Upper lobe of left lung (tissue), 6 donors: ENCODE measurements around the gene AGAP3. TPM values are rescaled to one million over a fixed set of nuclear protein-coding genes. Genes with fewer than 3 reads are reported as not detected.

Experiments
- ATAC-seq, 2 donors: fragments of 200-7000 bp; cut with Tn5 transposase; one replicate each; pipeline ENCODE4 v1.9.1; 2022; ENCODE audit warnings: mild to moderate bottlenecking in 2 of 2, moderate library complexity in 2 of 2; ENCODE audit not compliant: low FRiP score in 2 of 2
- DNase-seq, 2 donors: peaks; one replicate each; pipeline ENCODE4 v3.0.0-alpha.2; 2019 to 2020
- H3K27ac ChIP-seq, 4 donors: fragments of 200-600 bp; sonication (generic); one replicate each; pipeline ENCODE4 v1.5.1; 2016 to 2019
- H3K27me3 ChIP-seq, 4 donors: fragments of 200-600 bp; sonication (generic); one replicate each; pipeline ENCODE4 v1.5.1; 2017 to 2019
- H3K36me3 ChIP-seq, 4 donors: fragments of 200-600 bp; sonication (generic); one replicate each; pipeline ENCODE4 v1.5.1; 2016 to 2019
- H3K4me1 ChIP-seq, 4 donors: fragments of 200-600 bp; sonication (generic); one replicate each; pipeline ENCODE4 v1.5.1; 2018 to 2019
- H3K4me3 ChIP-seq, 4 donors: fragments of 200-600 bp; sonication (generic); one replicate each; pipeline ENCODE4 v1.5.1; 2017 to 2019; ENCODE audit warnings: mild to moderate bottlenecking in 2 of 4, moderate library complexity in 1 of 4
- H3K9me3 ChIP-seq, 4 donors: fragments of 200-600 bp; sonication (generic); one replicate each; pipeline ENCODE4 v1.5.1; 2018 to 2019
- EP300 ChIP-seq, 4 donors: sonication (generic); formaldehyde crosslinking; IDR thresholded peaks; one replicate each; pipeline ENCODE4 v1.5.1; 2017; ENCODE audit warnings: antibody characterized with exemption in 4 of 4, control low read depth in 2 of 4
- POLR2A ChIP-seq, 4 donors: fragments of 450-650 bp; IDR thresholded peaks; one replicate each; pipeline ENCODE4 v1.5.1; 2016 to 2017; ENCODE audit warnings: antibody characterized with exemption in 4 of 4, mild to moderate bottlenecking in 2 of 4
- POLR2AphosphoS5 ChIP-seq, 2 donors: sonication (generic); formaldehyde crosslinking; IDR thresholded peaks; one replicate each; pipeline ENCODE4 v1.5.1; 2017; ENCODE audit warnings: antibody characterized with exemption in 2 of 2
- WGBS, 2 donors: methylation state at CpG; one replicate each; pipeline ENCODE4 v1.1.5; 2017 to 2018; 5-methylcytosine and 5-hydroxymethylcytosine counted together
- total RNA-seq, 6 donors: library from RNA; depleted of rRNA in 4 of 6; stranded (reverse); fragments of >200 nt in 4 of 6; gene quantifications; one replicate each; pipeline versions ENCODE4 v1.1.0 to v1.2.1, GENCODE V29; 2016 to 2021
- TF ChIP-seq, protein P1 (sequence below), 6 experiments: fragments of 450-650 bp in 4 of 6; fragments of 200-600 bp in 2 of 6; sonication (generic) in 2 of 6; IDR thresholded peaks; one replicate each; pipeline ENCODE4 v1.5.1; 2016 to 2019; ENCODE audit warnings: antibody characterized with exemption in 6 of 6
- donor health status: DM: no; HTN: no; CAD: no; lungs with moderate emphysema.
- donor health status: DM: no; HTN: yes; CAD: no; lungs with severe emphysema.

The AGAP3 gene
- total RNA-seq, 6 donors from 2014 or later, result 122 to 350 (median 182) TPM

DNA sequence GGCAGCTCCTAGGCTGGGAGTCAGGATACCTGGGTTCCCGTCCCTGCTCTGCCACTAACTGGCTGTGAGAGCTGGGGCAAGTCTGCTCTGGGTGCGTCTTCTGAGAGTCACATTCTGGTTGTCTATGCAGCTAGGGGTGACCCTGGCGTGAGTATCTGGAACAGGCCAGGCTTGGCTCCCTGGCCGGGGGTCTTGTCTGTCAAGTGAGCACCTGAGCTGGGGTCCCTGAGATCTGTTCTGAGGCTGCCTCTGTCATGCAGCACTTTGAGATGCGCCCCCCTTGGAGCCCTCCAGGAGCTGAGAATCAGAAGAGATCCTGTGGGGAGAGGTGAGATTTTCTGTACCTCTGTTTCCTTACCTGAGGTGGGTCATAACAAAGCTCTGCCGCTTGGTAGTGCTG is 7.5 kb downstream of the AGAP3 start:
- Histone ChIP-seq H3K27me3 (no peaks in the 10 kb centered on the region), H3K4me3 (no peak overlapping the region), H3K4me1 (peaks cover 36 to 65% (median 52%) of the 10 kb centered on the region in 4 donors), H3K9me3 (no peaks in the 10 kb centered on the region), H3K27ac (no peak overlapping the region), H3K36me3 (peaks cover 0 to 20% (median 2%) of the 10 kb centered on the region in 4 donors)
- WGBS, 2 donors, result 89 to 100% methylated on average over 1 to 6 of the region's 6 CpGs
- TF ChIP-seq, protein P1, sequence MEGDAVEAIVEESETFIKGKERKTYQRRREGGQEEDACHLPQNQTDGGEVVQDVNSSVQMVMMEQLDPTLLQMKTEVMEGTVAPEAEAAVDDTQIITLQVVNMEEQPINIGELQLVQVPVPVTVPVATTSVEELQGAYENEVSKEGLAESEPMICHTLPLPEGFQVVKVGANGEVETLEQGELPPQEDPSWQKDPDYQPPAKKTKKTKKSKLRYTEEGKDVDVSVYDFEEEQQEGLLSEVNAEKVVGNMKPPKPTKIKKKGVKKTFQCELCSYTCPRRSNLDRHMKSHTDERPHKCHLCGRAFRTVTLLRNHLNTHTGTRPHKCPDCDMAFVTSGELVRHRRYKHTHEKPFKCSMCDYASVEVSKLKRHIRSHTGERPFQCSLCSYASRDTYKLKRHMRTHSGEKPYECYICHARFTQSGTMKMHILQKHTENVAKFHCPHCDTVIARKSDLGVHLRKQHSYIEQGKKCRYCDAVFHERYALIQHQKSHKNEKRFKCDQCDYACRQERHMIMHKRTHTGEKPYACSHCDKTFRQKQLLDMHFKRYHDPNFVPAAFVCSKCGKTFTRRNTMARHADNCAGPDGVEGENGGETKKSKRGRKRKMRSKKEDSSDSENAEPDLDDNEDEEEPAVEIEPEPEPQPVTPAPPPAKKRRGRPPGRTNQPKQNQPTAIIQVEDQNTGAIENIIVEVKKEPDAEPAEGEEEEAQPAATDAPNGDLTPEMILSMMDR (IDR thresholded peaks at IDR 0.05), result no peak
- no peak for TF ChIP-seq POLR2AphosphoS5 (IDR thresholded peaks at IDR 0.05)
- TF ChIP-seq POLR2A (IDR thresholded peaks at IDR 0.05), result no peak
- TF ChIP-seq EP300 (IDR thresholded peaks at IDR 0.05), result no peak
- no peak for ATAC-seq
- DNase-seq, result no peak

DNA sequence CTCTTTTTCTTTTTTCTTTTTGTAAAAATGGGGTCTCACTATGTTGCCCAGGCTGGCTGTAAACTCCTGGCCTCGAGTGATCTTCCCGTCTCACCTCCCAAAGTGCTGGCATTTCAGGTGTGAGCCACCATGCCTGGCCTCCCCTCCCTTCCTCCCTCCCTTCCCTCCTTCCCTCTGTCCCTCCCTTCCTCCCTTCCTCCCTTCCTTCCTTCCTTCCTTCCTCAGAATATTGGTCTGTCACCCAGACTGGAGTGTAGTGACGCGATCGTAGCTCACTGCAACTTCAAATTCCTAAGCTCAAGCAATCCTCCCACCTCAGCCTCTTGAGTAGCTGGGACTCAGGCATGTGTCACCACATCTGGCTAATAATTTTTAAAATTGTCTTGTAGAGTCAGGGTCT is 8.4 kb downstream of the AGAP3 start:
- peaks cover 32 to 61% (median 45%) of the 10 kb centered on the region in 4 donors for H3K4me1 ChIP-seq
- H3K27me3 ChIP-seq, result no peaks in the 10 kb centered on the region
- peak overlapping the region in 1 of 4 donors; percentile 44 for H3K27ac ChIP-seq
- no peaks in the 10 kb centered on the region for H3K9me3 ChIP-seq
- ATAC-seq (no peak), DNase-seq (no peak)
- TF ChIP-seq, protein P1 (IDR thresholded peaks at IDR 0.05), result no peak
- TF ChIP-seq POLR2A (IDR thresholded peaks at IDR 0.05) (no peak), POLR2AphosphoS5 (IDR thresholded peaks at IDR 0.05) (no peak), EP300 (IDR thresholded peaks at IDR 0.05) (no peak)
- H3K36me3 ChIP-seq, result peaks cover 0 to 20% (median 2%) of the 10 kb centered on the region in 4 donors
- 56 to 75% methylated on average over 5 of the region's 5 CpGs for WGBS, 2 donors
- H3K4me3 ChIP-seq, result no peak overlapping the region

- Histone ChIP-seq H3K4me3 (no peak overlapping the region), H3K4me1 (peaks cover 26 to 61% (median 40%) of the 10 kb centered on the region in 4 donors), H3K27me3 (no peaks in the 10 kb centered on the region), H3K9me3 (no peaks in the 10 kb centered on the region), H3K36me3 (peaks cover 0 to 20% (median 2%) of the 10 kb centered on the region in 4 donors), H3K27ac (peak overlapping the region in 1 of 4 donors; percentile 44)
- ATAC-seq, result no peak
- DNase-seq, result no peak
- 69 to 74% methylated on average over 10 of the region's 10 CpGs for WGBS, 2 donors
- TF ChIP-seq POLR2A (IDR thresholded peaks at IDR 0.05) (no peak), POLR2AphosphoS5 (IDR thresholded peaks at IDR 0.05) (no peak), EP300 (IDR thresholded peaks at IDR 0.05) (no peak)
- TF ChIP-seq, protein P1 (IDR thresholded peaks at IDR 0.05), result no peak
Measured at GRCh38 chr7:151095123-151095797, 9.0 kb downstream of the AGAP3 start.

DNA sequence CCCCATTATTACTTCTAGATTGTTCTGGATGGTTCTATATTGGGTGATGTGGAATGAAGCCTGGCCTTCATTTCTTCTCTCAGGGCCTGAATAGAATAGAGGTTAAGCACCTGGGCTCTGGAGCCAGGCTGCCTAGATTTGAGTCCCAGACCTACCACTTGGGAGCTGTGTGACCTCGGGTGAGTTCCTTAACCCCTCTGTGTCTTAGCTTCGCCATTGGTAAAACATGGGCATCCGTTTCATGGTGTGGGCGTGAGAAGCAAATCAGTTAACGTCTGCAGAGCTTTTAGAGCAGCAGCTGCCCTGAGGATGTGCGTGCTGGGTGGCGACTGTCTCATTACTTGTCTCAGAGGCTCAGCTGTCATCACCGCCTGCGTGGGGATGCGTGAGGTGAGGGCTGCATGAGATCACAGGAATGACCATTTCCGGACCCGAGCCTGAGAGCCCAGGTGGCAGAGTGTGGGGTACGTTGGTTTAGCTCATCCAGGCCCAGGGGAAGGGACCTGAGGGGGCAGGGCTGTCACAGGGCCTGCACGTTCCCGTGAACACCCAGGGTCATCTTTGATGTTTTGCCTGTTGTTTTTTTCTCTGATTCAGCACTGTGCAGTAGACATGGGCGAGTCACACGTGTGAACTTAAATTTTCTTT is 9.7 kb downstream of the AGAP3 start:
- ATAC-seq, result no peak
- no peak for DNase-seq
- 80 to 86% methylated on average over 13 to 17 of the region's 17 CpGs for WGBS, 2 donors

More for the DNA sequence above, 9.7 kb downstream of the AGAP3 start:
- no peak overlapping the region for H3K4me3 ChIP-seq
- TF ChIP-seq POLR2AphosphoS5 (IDR thresholded peaks at IDR 0.05) (no peak), EP300 (IDR thresholded peaks at IDR 0.05) (no peak), POLR2A (IDR thresholded peaks at IDR 0.05) (no peak)
- TF ChIP-seq, protein P1 (IDR thresholded peaks at IDR 0.05), result no peak
- no peaks in the 10 kb centered on the region for H3K9me3 ChIP-seq
- peaks cover 0 to 20% (median 2%) of the 10 kb centered on the region in 4 donors for H3K36me3 ChIP-seq
- peaks cover 21 to 61% (median 38%) of the 10 kb centered on the region in 4 donors for H3K4me1 ChIP-seq
- no peaks in the 10 kb centered on the region for H3K27me3 ChIP-seq
- peak overlapping the region in 1 of 4 donors; percentile 44 for H3K27ac ChIP-seq
